ENCODE data around the gene RASSF1.
"Not testable (repeated sequence)": the region's sequence is repeated elsewhere in the genome, so short reads cannot be mapped to it uniquely, and the experiment has no call there.

RASSF1 gene

GRCh38 chr3:50284121-50284520 lies 56.5 kb downstream of the RASSF1 start:
- not testable (repeated sequence) for DNase-seq (ENCODE audit: low spot score)

All from NAMALWA (cell line).